PC-9 (cell line): ENCODE measurements around the gene LMNTD2.

ENCODE experiments used
- EZH2 ChIP-seq: fragments of 200-600 bp; sonication (generic); IDR thresholded peaks from 2 replicates; pipeline ENCODE4 v1.8.0; 2017; ENCODE audit warnings: antibody characterized with exemption, low read depth
- TF ChIP-seq, protein P1 (sequence below): fragments of 200-600 bp; sonication (generic); conservative IDR thresholded peaks from 2 replicates; pipeline ENCODE4 v1.6.1; 2017; ENCODE audit warnings: mixed run types, antibody characterized with exemption, mild to moderate bottlenecking, moderate library complexity

GRCh38 chr11:540583-541432 is 19.7 kb downstream of the LMNTD2 start:
- TF ChIP-seq, protein P1, sequence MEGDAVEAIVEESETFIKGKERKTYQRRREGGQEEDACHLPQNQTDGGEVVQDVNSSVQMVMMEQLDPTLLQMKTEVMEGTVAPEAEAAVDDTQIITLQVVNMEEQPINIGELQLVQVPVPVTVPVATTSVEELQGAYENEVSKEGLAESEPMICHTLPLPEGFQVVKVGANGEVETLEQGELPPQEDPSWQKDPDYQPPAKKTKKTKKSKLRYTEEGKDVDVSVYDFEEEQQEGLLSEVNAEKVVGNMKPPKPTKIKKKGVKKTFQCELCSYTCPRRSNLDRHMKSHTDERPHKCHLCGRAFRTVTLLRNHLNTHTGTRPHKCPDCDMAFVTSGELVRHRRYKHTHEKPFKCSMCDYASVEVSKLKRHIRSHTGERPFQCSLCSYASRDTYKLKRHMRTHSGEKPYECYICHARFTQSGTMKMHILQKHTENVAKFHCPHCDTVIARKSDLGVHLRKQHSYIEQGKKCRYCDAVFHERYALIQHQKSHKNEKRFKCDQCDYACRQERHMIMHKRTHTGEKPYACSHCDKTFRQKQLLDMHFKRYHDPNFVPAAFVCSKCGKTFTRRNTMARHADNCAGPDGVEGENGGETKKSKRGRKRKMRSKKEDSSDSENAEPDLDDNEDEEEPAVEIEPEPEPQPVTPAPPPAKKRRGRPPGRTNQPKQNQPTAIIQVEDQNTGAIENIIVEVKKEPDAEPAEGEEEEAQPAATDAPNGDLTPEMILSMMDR: no peak
- no peak for TF ChIP-seq EZH2
